Measurements from ENCODE around the gene FHL3.
"Not testable (repeated sequence)": the region's sequence is repeated elsewhere in the genome, so short reads cannot be mapped to it uniquely, and the experiment has no call there.

The FHL3 gene

GRCh38 chr1:37989361-37989930 is 15.9 kb downstream of the FHL3 start:
- DNase-seq (ENCODE audit: low read depth, low spot score) = no peak

GRCh38 chr1:37987679-37988078 is 17.6 kb downstream of the FHL3 start:
- no peak for DNase-seq (ENCODE audit: low read depth, low spot score)

DNA sequence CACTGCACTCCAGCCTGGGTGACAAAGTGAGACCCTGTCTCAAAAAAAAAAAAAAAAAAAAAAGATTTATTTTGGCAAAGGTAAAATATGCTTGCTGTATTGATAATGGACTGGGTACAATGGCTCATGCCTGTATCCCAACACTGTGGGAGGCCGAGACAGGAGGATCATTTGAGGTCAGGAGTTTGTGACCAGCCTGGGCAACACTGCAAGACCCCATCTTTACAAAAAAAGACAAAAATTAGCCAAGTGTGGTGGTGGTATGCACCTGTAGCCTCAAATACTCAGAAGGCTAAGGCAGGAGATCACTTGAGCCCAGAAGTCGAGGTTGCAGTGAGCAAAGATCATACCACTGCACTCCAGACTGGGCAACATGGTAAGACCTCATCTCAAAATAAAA is 21.8 kb downstream of the FHL3 start:
- no peak for DNase-seq (ENCODE audit: low read depth, low spot score)

- DNase-seq (ENCODE audit: low read depth, low spot score) = no peak
These were observed 26.8 kb downstream of the FHL3 start for GRCh38 chr1:37978541-37978940.

- not testable (repeated sequence) for DNase-seq (ENCODE audit: low read depth, low spot score)
These were observed 30.2 kb downstream of the FHL3 start for GRCh38 chr1:37975083-37975482.

DNA sequence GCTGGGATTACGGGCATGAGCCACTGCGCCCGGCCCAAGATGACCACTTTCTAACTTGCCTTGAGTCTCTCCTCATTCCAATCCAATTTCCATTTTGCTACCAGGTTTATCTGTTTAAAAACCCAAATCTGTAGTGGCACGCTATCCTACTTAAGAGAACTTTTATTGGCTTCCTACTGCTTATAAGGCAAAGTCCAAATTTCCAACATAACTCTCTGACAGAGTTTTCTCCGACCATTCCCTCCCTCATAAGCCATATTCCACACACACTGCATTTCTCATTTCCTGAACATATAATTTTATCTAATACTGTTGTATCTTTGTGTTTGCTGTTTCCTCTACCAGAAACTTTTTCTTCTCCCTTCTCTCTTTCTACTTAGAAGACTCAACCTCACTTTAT is 30.7 kb downstream of the FHL3 start:
- DNase-seq (ENCODE audit: low read depth, low spot score) = no peak

- not testable (repeated sequence) for DNase-seq (ENCODE audit: low read depth, low spot score)
These were observed 31.6 kb downstream of the FHL3 start for GRCh38 chr1:37973684-37974083.

DNA sequence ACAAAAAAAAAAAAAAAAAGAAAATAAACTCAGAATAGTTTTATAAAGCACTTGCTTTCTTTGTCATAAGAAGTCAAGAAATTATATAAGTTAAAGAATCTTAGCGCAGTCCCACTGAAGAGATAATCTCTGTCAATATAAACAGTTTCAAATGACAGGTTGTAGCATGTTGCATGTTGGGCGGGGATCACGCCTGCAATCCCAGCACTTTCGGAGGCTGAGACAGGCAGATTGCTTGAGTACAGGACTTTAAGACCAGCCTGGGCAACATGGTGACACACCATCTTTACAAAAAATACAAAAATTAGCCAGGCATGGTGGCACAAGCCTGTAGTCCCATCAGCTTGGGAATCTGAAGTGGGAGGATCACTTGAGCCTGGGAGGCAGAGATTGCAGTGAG is 40.0 kb downstream of the FHL3 start:
- DNase-seq (ENCODE audit: low read depth, low spot score) = no peak

DNA sequence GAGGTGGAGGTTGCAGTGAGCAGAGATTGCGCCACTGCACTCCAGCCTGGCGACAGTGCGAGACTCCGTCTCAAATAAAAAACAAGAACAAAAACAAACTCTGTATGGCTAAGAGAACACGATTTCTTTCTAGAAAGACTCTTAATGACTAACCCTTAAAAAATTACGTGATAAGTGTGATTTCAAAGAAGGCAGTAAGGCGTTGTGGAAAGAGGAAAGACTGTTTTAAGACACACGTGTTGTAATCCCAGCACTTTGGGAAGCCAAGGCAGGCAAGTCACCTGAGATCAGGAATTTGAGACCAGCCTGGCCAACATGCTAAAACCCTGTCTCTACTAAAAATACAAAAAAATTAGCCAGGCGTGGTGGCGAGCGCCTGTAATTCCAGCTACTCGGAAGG is 41.2 kb downstream of the FHL3 start:
- not testable (repeated sequence) for DNase-seq (ENCODE audit: low read depth, low spot score)

GRCh38 chr1:37958690-37959089 is 46.6 kb downstream of the FHL3 start:
- DNase-seq (ENCODE audit: low read depth, low spot score) = no peak

- no peak for DNase-seq (ENCODE audit: low read depth, low spot score)
These were observed 49.6 kb downstream of the FHL3 start for GRCh38 chr1:37955685-37956084.

GRCh38 chr1:37954316-37954971 is 50.9 kb downstream of the FHL3 start:
- no peak for DNase-seq (ENCODE audit: low read depth, low spot score)

DNA sequence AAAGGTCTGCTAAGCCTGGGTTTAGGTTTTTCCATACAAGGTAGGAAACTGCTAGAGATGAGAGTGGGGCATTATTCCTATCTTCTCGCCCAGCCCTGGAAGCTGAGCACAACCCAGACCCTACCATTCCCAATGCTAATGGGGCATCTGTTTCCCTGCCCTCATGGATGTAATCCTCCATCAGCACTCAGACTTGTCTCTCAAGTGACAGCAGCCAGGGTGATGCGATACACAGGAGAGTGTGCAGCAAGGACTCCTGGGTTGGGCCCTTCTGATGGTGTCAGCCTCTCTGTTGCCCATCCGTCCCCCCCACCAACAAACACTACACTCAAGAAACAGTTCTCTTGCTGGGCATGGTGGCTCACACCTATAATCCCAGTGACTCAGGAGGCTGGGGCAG is 52.6 kb downstream of the FHL3 start:
- DNase-seq (ENCODE audit: low read depth, low spot score) = no peak

GRCh38 chr1:37951783-37952624 is 53.3 kb downstream of the FHL3 start:
- DNase-seq (ENCODE audit: low read depth, low spot score) = no peak

GRCh38 chr1:37951041-37951782 is 54.1 kb downstream of the FHL3 start:
- DNase-seq (ENCODE audit: low read depth, low spot score) = no peak

- DNase-seq (ENCODE audit: low read depth, low spot score) = no peak
These were observed 55.7 kb downstream of the FHL3 start for GRCh38 chr1:37949524-37950152.

DNA sequence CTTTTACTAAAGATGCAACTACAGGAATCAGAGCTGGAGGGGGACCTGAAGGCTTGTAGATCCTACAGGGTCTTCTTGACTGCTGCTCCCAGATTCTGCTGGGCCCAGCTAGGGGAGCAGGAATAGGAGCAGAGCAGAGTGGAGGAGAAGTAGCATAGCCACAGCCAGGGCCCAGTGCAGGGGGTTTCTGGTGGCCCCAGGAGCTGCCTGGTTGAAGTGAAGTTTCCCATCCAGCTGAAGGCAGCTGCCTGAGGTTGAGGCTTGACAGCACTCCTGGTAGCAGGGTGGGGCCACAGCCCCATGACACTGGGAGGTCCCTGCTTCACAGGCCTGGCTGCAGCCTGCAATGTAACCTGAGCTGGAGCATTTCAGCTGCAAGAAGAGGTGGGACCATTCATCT is 56.5 kb downstream of the FHL3 start:
- no peak for DNase-seq (ENCODE audit: low read depth, low spot score)

DNA sequence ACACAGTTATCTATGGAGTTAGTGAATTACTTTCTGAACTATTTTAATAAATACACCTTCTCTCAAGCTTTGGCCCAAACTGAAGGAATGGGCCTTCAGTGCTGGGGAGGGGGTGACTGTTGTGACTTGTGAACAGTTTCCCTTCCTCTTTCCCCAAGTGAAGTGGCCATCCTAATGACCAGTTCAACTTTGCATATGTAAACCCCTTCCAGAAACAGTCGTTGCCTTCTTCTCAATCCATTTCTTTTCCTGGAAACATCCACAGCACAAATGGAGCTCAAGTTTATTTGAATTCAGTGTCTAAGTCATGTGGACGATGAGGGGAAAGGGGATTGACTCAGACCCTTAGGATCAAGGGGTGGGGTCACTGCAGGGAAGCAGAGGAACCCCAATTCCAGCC is 57.1 kb downstream of the FHL3 start:
- DNase-seq (ENCODE audit: low read depth, low spot score) = no peak

- no peak for DNase-seq (ENCODE audit: low read depth, low spot score)
These were observed 58.0 kb downstream of the FHL3 start for GRCh38 chr1:37947364-37947763.
